Upper lobe of left lung (tissue), 4 donors: ENCODE data around the gene LRRC53.

Source experiments
- POLR2AphosphoS5 ChIP-seq, 2 donors: sonication (generic); formaldehyde crosslinking; IDR thresholded peaks; one replicate each; pipeline ENCODE4 v1.5.1; 2017; ENCODE audit warnings: antibody characterized with exemption in 2 of 2
- TF ChIP-seq, protein P1 (sequence below), 6 experiments: fragments of 450-650 bp in 4 of 6; fragments of 200-600 bp in 2 of 6; sonication (generic) in 2 of 6; IDR thresholded peaks; one replicate each; pipeline ENCODE4 v1.5.1; 2016 to 2019; ENCODE audit warnings: antibody characterized with exemption in 6 of 6

DNA sequence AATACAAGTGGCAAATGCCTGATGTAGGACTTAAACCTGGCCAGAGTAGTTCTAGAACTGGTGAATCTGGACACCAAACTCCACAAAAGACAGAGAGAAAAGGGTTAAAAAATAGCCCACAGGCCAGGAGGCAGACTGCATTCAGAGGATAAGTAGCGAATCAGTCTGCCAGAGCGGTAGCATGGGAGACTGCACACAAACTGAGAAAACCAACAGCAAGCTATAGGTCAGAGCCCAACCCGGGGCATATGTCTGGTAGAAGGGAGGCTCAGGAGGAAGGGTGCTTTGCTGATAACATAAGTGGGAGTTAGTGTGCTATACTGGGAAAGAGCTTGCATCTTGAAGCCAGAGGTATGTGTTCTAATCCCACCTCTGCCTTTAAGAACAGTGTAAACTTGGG, 4.0 kb downstream of the LRRC53 start:
- TF ChIP-seq, protein P1, sequence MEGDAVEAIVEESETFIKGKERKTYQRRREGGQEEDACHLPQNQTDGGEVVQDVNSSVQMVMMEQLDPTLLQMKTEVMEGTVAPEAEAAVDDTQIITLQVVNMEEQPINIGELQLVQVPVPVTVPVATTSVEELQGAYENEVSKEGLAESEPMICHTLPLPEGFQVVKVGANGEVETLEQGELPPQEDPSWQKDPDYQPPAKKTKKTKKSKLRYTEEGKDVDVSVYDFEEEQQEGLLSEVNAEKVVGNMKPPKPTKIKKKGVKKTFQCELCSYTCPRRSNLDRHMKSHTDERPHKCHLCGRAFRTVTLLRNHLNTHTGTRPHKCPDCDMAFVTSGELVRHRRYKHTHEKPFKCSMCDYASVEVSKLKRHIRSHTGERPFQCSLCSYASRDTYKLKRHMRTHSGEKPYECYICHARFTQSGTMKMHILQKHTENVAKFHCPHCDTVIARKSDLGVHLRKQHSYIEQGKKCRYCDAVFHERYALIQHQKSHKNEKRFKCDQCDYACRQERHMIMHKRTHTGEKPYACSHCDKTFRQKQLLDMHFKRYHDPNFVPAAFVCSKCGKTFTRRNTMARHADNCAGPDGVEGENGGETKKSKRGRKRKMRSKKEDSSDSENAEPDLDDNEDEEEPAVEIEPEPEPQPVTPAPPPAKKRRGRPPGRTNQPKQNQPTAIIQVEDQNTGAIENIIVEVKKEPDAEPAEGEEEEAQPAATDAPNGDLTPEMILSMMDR (IDR thresholded peaks at IDR 0.05) = no peak
- no peak for TF ChIP-seq POLR2AphosphoS5 (IDR thresholded peaks at IDR 0.05)
